ENCODE data around the gene DDIT4. TPM values are rescaled to one million over a fixed set of nuclear protein-coding genes. Genes with fewer than 3 reads are reported as not detected.

DDIT4 gene
- total and polyA plus RNA-seq, 2 of the 8 experiments (the other 6 are each of a cell fraction or from before 2014, with no cell fraction given), result 47.4 to 108 TPM

DNA sequence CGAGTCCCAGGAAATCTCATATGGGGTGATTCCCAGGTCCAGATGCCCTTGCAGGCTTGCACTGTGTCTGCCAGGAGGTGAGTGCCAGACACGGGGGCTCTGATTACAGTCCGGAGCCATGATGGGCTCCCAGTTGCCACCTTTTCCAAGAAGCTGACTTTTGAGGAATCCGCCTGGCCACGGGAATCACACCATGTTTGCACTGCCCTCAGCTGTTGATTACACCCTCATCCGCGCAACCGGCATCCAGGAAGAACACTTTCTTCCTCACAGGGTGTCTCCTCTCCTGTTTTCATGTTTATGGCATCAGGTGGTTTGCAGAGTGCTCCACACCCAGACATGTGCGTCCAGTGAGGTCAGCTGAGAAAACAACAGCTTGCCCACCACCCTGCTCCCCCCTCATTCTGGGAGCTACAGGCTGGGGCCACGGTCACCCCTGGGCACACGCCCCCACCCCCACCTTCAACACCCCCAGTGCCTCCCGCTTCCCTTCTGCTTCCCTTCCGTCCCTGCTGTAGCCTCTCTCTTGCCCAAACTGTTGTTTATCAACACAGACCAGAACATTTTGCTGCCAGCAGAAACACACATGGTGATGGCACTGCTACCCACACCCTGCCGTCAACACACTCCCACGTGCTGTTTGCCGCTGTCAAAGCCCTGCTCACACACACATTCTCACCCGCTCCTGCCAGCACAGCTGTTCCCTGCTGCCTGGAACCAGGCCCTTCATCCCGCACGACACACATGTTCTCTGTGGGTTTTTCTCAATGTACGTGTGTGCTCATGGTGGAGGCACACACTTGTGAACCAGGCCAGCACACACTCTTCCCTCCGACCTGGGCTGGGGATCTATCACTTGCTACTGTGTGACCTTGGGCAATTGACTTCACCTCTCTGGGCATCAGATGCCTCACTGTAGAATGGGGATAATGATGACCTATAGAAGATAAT is 35.8 kb downstream of the DDIT4 start:
- DNase-seq (ENCODE audit: low read depth in 1 of 2, low spot score in 2 of 2), result no peak
- H2AFZ ChIP-seq (ENCODE audit: low read length), result no peak overlapping the region
- H3K4me2 ChIP-seq (ENCODE audit: insufficient read depth in 1 of 2, low read depth in 2 of 2, low read length in 2 of 2), result peak overlapping the region in 1 of 2 experiments; percentile 23; a peak in 1 of 4 replicates

More for the DNA sequence above, 35.8 kb downstream of the DDIT4 start:
- no peak for FAIRE-seq
- no peaks in the 10 kb centered on the region for H3K79me2 ChIP-seq (ENCODE audit: control insufficient read depth in 1 of 2, insufficient read depth in 2 of 2, low read length in 2 of 2)
- no peaks in the 10 kb centered on the region for H4K20me1 ChIP-seq (replicated peaks in 1 of 2; ENCODE audit: control insufficient read depth in 1 of 2, insufficient read depth in 2 of 2, low read length in 2 of 2)
- no peak overlapping the region for H2BK120ac ChIP-seq (replicated peaks; ENCODE audit: low read depth, low read length)
- peak overlapping the region; percentile 51; the same call in 1 of the 2 replicates for H2BK12ac ChIP-seq (ENCODE audit: low read depth, low read length)
- no peak overlapping the region for H2AK5ac ChIP-seq (ENCODE audit: low read depth, low read length)
- H3K9ac ChIP-seq (replicated peaks in 1 of 4; ENCODE audit: extremely low read depth in 1 of 4, low read depth in 3 of 4, low read length in 3 of 4), result no peak overlapping the region
- peak overlapping the region; percentile 84 for H3K18ac ChIP-seq (ENCODE audit: extremely low read depth, low read length)
- H2BK15ac ChIP-seq (ENCODE audit: low read length), result peak overlapping the region; percentile 16
- H3K4me3 ChIP-seq (ENCODE audit: extremely low read depth in 1 of 4, insufficient read depth in 2 of 4, low read depth in 3 of 4, low read length in 4 of 4), result no peak overlapping the region
- H2BK5ac ChIP-seq (ENCODE audit: low read depth, low read length), result peak overlapping the region; percentile 19; the same call in 1 of the 2 replicates
- peaks cover 0 to 14% (median 12%) of the 10 kb centered on the region in 4 experiments; a peak in 6 of 7 replicates for H3K4me1 ChIP-seq (replicated peaks in 1 of 4; ENCODE audit: control insufficient read depth in 3 of 4, insufficient read depth in 4 of 4, low read length in 3 of 4)
- 83% methylated on average over 21 of the region's 21 CpGs; no CpG with 5 or more reads in 1 of the 2 experiments for WGBS, 2 experiments (ENCODE audit: extremely low coverage in 1 of 2, insufficient coverage in 1 of 2, insufficient read length in 1 of 2, insufficient replicate concordance in 2 of 2, low coverage in 1 of 2, low lambda C conversion rate in 2 of 2, missing lambda C conversion rate in 1 of 2)
- peak overlapping the region; percentile 45 for H4K91ac ChIP-seq (replicated peaks; ENCODE audit: insufficient read length, low read length)
- no peaks in the 10 kb centered on the region for H3K36me3 ChIP-seq (ENCODE audit: control insufficient read depth in 2 of 4, insufficient read depth in 4 of 4, low read length in 3 of 4)
- H3K23me2 ChIP-seq (ENCODE audit: low read depth, low read length), result no peaks in the 10 kb centered on the region
- no peak overlapping the region; the same call in 1 of the 2 replicates for H4K8ac ChIP-seq (ENCODE audit: extremely low read depth, insufficient read depth, low read length)
- no peak overlapping the region for H3K27ac ChIP-seq (ENCODE audit: low read depth, low read length)
- no peak overlapping the region for H3K56ac ChIP-seq (replicated peaks; ENCODE audit: insufficient read length, low read depth, low read length)
- TF ChIP-seq, protein P1, sequence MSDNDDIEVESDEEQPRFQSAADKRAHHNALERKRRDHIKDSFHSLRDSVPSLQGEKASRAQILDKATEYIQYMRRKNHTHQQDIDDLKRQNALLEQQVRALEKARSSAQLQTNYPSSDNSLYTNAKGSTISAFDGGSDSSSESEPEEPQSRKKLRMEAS (IDR thresholded peaks at IDR 0.05), result peak; percentile 44; the same call in 1 of the 2 replicates
- TF ChIP-seq CHD1 (IDR thresholded peaks at IDR 0.05; ENCODE audit: low read depth, low read length), result no peak
- ChIA-PET CTCF (ENCODE audit: partially characterized antibody) (interaction anchor here (0.5 to 1.6 kb wide), 6 partner anchors 19 to 216 kb away, joined by 3 to 9 read pairs (median 5); no protein-coding TSS in a partner anchor), POLR2A (ENCODE audit: partially characterized antibody) (interaction anchor here (1.0 to 39.2 kb wide), 7 partner anchors 8 to 33 kb away, joined by 3 to 895 read pairs (median 5); partner anchors contain the start of gene DDIT4)
- H4K5ac ChIP-seq (ENCODE audit: insufficient read length, low read depth, low read length), result no peak overlapping the region
- no peaks in the 10 kb centered on the region for H3K9me3 ChIP-seq (ENCODE audit: insufficient read depth in 2 of 2, low read depth in 1 of 2, low read length in 1 of 2)
- H2BK20ac ChIP-seq (ENCODE audit: low read length), result peak overlapping the region; percentile 82; the same call in 1 of the 2 replicates
- H3K27me3 ChIP-seq (replicated peaks in 1 of 4; ENCODE audit: control insufficient read depth in 3 of 4, extremely low read depth in 1 of 4, insufficient read depth in 3 of 4, low read length in 3 of 4), result peaks cover 0 to 3% (median 0%) of the 10 kb centered on the region in 4 experiments; a peak in 1 of 7 replicates
- no peak overlapping the region for H3K23ac ChIP-seq (ENCODE audit: insufficient read length)
- no peak overlapping the region for H3K14ac ChIP-seq (ENCODE audit: insufficient read length)
- H3K4ac ChIP-seq (replicated peaks; ENCODE audit: insufficient read length, low read depth, low read length), result no peak overlapping the region
- no peaks in the 10 kb centered on the region for H3K79me1 ChIP-seq (ENCODE audit: low read depth, low read length)

Data from H1 (cell line).